GM12892 (cell line): ENCODE measurements around the gene SLC66A2.

Experiments
- POLR2A ChIP-seq: IDR thresholded peaks from 2 replicates; pipeline ENCODE4 v1.6.1; 2011; ENCODE audit warnings: low read depth, low read length, control low read depth
- POLR2AphosphoS5 ChIP-seq: IDR thresholded peaks from 2 replicates; pipeline ENCODE4 v1.6.1; 2011; ENCODE audit warnings: low read depth, low read length, control low read depth

DNA sequence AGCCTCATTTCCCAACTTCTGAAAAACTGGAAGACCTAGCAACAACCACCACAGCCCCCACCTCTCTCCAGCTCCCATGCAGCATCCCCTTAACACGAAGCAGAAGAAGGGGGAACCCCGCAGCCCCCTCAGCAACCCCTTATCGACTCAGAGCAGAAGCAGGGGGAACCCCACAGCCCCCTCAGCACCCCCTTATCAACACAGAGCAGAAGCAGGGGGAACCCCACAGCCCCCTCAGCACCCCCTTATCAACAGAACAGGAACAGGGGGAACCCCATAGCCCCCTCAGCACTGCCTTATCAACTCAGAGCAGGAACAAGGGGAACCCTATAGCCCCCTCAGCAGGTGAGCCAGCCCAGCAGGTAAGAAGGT lies 6.7 kb downstream of the SLC66A2 start:
- TF ChIP-seq POLR2AphosphoS5 (no peak), POLR2A (no peak)
